ENCODE measurements around the gene POGZ.

Gene POGZ

GRCh38 chr1:151367658-151368392 lies 91.5 kb downstream of the POGZ start:
- peaks cover 6% of the 10 kb centered on the region for H3K79me1 ChIP-seq (replicated peaks; ENCODE audit: low read length, poor library complexity, severe bottlenecking)
- no peak overlapping the region for H3K23ac ChIP-seq (ENCODE audit: low read length in 2 of 2)
- H3K14ac ChIP-seq (ENCODE audit: low read length in 2 of 2): no peak overlapping the region
- H3K18ac ChIP-seq (ENCODE audit: low read depth in 1 of 2, low read length in 2 of 2): no peak overlapping the region
- no peak overlapping the region for H2BK12ac ChIP-seq (ENCODE audit: low read length in 2 of 2)
- H3K4me1 ChIP-seq (ENCODE audit: control insufficient read depth, insufficient read depth, low read depth, low read length): peaks cover 20% of the 10 kb centered on the region
- no peaks in the 10 kb centered on the region for H3K9me3 ChIP-seq (ENCODE audit: control insufficient read depth, low read length)
- no peak overlapping the region for H3K9ac ChIP-seq (ENCODE audit: low read length)
- H4K8ac ChIP-seq (ENCODE audit: low read length): no peak overlapping the region
- H3K27ac ChIP-seq (ENCODE audit: low read length, poor library complexity, severe bottlenecking): no peak overlapping the region
- no peak overlapping the region for H2BK120ac ChIP-seq (ENCODE audit: low read depth, low read length)
- no peak overlapping the region for H3K4me2 ChIP-seq (ENCODE audit: low read length, poor library complexity, severe bottlenecking)
- 91% methylated on average over 4 of the region's 8 CpGs for WGBS
- no peaks in the 10 kb centered on the region for H3K27me3 ChIP-seq (ENCODE audit: control insufficient read depth in 1 of 2, insufficient read depth in 1 of 2, low read length in 2 of 2)
- peaks cover 36 to 61% of the 10 kb centered on the region in 2 experiments for H3K36me3 ChIP-seq (ENCODE audit: control insufficient read depth in 1 of 2, insufficient read depth in 2 of 2, low read depth in 1 of 2, low read length in 2 of 2)
- no peak overlapping the region for H2BK15ac ChIP-seq (ENCODE audit: low read depth, poor library complexity, severe bottlenecking)
- no peak overlapping the region for H2AFZ ChIP-seq (ENCODE audit: low read depth, low read length)
- H2AK5ac ChIP-seq (ENCODE audit: low read length, severe bottlenecking): no peak overlapping the region
- H2BK5ac ChIP-seq (ENCODE audit: low read depth, low read length, poor library complexity, severe bottlenecking): no peak overlapping the region
- H4K91ac ChIP-seq (ENCODE audit: low read length): no peak overlapping the region
- no peak overlapping the region for H3K4ac ChIP-seq (ENCODE audit: low read depth in 1 of 2, low read length in 2 of 2)
- no peak overlapping the region for H3K4me3 ChIP-seq (ENCODE audit: insufficient read depth in 1 of 2, low read depth in 1 of 2, low read length in 2 of 2)
- no peak for DNase-seq

DNA sequence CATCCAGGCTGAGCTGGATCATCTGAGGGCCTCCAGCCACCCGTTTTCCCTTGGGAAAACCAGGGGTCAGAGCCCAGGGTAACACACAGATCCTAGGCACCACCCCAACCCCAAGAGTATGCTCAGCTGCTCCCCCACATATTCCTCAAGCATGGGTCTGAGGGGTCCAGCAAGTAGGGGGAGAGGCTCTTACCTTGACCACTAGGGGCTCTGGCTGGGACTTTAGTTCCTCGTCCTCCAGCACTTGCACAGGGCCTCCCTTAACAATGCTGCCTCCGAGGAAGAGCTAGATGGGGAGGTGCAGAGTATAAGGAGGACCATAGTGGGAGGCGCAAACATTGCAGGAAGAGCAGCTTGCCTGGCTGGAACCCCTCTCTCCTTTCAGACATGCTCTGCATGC lies 94.3 kb downstream of the POGZ start:
- H3K14ac ChIP-seq (ENCODE audit: low read length in 2 of 2): no peak overlapping the region
- no peak overlapping the region for H3K23ac ChIP-seq (ENCODE audit: low read length in 2 of 2)
- H3K9me3 ChIP-seq (ENCODE audit: control insufficient read depth, low read length): no peaks in the 10 kb centered on the region
- no peak overlapping the region for H2BK5ac ChIP-seq (ENCODE audit: low read depth, low read length, poor library complexity, severe bottlenecking)
- H3K27ac ChIP-seq (ENCODE audit: low read length, poor library complexity, severe bottlenecking): no peak overlapping the region
- whole genome bisulfite sequencing: 83% methylated on average over 3 of the region's 4 CpGs
- H3K9ac ChIP-seq (ENCODE audit: low read length): no peak overlapping the region
- peaks cover 2% of the 10 kb centered on the region for H3K79me1 ChIP-seq (replicated peaks; ENCODE audit: low read length, poor library complexity, severe bottlenecking)
- no peak overlapping the region for H3K4ac ChIP-seq (ENCODE audit: low read depth in 1 of 2, low read length in 2 of 2)
- DNase-seq: no peak
- no peak overlapping the region for H3K4me3 ChIP-seq (ENCODE audit: insufficient read depth in 1 of 2, low read depth in 1 of 2, low read length in 2 of 2)
- H2BK12ac ChIP-seq (ENCODE audit: low read length in 2 of 2): no peak overlapping the region
- H4K91ac ChIP-seq (ENCODE audit: low read length): no peak overlapping the region
- no peak overlapping the region for H2AK5ac ChIP-seq (ENCODE audit: low read length, severe bottlenecking)
- H4K8ac ChIP-seq (ENCODE audit: low read length): no peak overlapping the region
- H2BK120ac ChIP-seq (ENCODE audit: low read depth, low read length): no peak overlapping the region
- peaks cover 36 to 61% of the 10 kb centered on the region in 2 experiments for H3K36me3 ChIP-seq (ENCODE audit: control insufficient read depth in 1 of 2, insufficient read depth in 2 of 2, low read depth in 1 of 2, low read length in 2 of 2)
- H3K4me1 ChIP-seq (ENCODE audit: control insufficient read depth, insufficient read depth, low read depth, low read length): peaks cover 3% of the 10 kb centered on the region
- H2BK15ac ChIP-seq (ENCODE audit: low read depth, poor library complexity, severe bottlenecking): no peak overlapping the region
- H3K4me2 ChIP-seq (ENCODE audit: low read length, poor library complexity, severe bottlenecking): no peak overlapping the region
- H3K27me3 ChIP-seq (ENCODE audit: control insufficient read depth in 1 of 2, insufficient read depth in 1 of 2, low read length in 2 of 2): no peaks in the 10 kb centered on the region
- no peak overlapping the region for H3K18ac ChIP-seq (ENCODE audit: low read depth in 1 of 2, low read length in 2 of 2)
- no peak overlapping the region for H2AFZ ChIP-seq (ENCODE audit: low read depth, low read length)

- H3K9me3 ChIP-seq (ENCODE audit: control insufficient read depth, low read length): no peaks in the 10 kb centered on the region
- no peak overlapping the region for H2BK15ac ChIP-seq (ENCODE audit: low read depth, poor library complexity, severe bottlenecking)
- no peak overlapping the region for H2AK5ac ChIP-seq (ENCODE audit: low read length, severe bottlenecking)
- no peak overlapping the region for H2AFZ ChIP-seq (ENCODE audit: low read depth, low read length)
- H3K79me1 ChIP-seq (replicated peaks; ENCODE audit: low read length, poor library complexity, severe bottlenecking): no peaks in the 10 kb centered on the region
- no peak overlapping the region for H3K18ac ChIP-seq (ENCODE audit: low read depth in 1 of 2, low read length in 2 of 2)
- H3K27ac ChIP-seq (ENCODE audit: low read length, poor library complexity, severe bottlenecking): no peak overlapping the region
- H3K4ac ChIP-seq (ENCODE audit: low read depth in 1 of 2, low read length in 2 of 2): no peak overlapping the region
- 97% methylated on average over 3 of the region's 3 CpGs for WGBS
- no peak overlapping the region for H2BK12ac ChIP-seq (ENCODE audit: low read length in 2 of 2)
- no peak overlapping the region for H2BK120ac ChIP-seq (ENCODE audit: low read depth, low read length)
- H3K23ac ChIP-seq (ENCODE audit: low read length in 2 of 2): peak overlapping the region in 1 of 2 experiments; percentile 1
- H4K91ac ChIP-seq (ENCODE audit: low read length): no peak overlapping the region
- no peak overlapping the region for H2BK5ac ChIP-seq (ENCODE audit: low read depth, low read length, poor library complexity, severe bottlenecking)
- no peak overlapping the region for H3K4me2 ChIP-seq (ENCODE audit: low read length, poor library complexity, severe bottlenecking)
- H3K4me1 ChIP-seq (ENCODE audit: control insufficient read depth, insufficient read depth, low read depth, low read length): no peaks in the 10 kb centered on the region
- H3K14ac ChIP-seq (ENCODE audit: low read length in 2 of 2): no peak overlapping the region
- H4K8ac ChIP-seq (ENCODE audit: low read length): no peak overlapping the region
- no peaks in the 10 kb centered on the region for H3K27me3 ChIP-seq (ENCODE audit: control insufficient read depth in 1 of 2, insufficient read depth in 1 of 2, low read length in 2 of 2)
- peaks cover 29 to 41% of the 10 kb centered on the region in 2 experiments for H3K36me3 ChIP-seq (ENCODE audit: control insufficient read depth in 1 of 2, insufficient read depth in 2 of 2, low read depth in 1 of 2, low read length in 2 of 2)
- peak overlapping the region in 1 of 2 experiments; percentile 21 for H3K4me3 ChIP-seq (ENCODE audit: insufficient read depth in 1 of 2, low read depth in 1 of 2, low read length in 2 of 2)
- DNase-seq: no peak
- no peak overlapping the region for H3K9ac ChIP-seq (ENCODE audit: low read length)
These were observed 96.8 kb downstream of the POGZ start for GRCh38 chr1:151362308-151363155.

- Histone ChIP-seq H3K14ac (ENCODE audit: low read length in 2 of 2) (no peak overlapping the region), H3K36me3 (ENCODE audit: control insufficient read depth in 1 of 2, insufficient read depth in 2 of 2, low read depth in 1 of 2, low read length in 2 of 2) (peaks cover 28 to 38% of the 10 kb centered on the region in 2 experiments), H2BK15ac (ENCODE audit: low read depth, poor library complexity, severe bottlenecking) (no peak overlapping the region), H4K8ac (ENCODE audit: low read length) (no peak overlapping the region), H2AFZ (ENCODE audit: low read depth, low read length) (no peak overlapping the region), H3K9me3 (ENCODE audit: control insufficient read depth, low read length) (no peaks in the 10 kb centered on the region), H2BK5ac (ENCODE audit: low read depth, low read length, poor library complexity, severe bottlenecking) (no peak overlapping the region), H2AK5ac (ENCODE audit: low read length, severe bottlenecking) (no peak overlapping the region), H3K4me2 (ENCODE audit: low read length, poor library complexity, severe bottlenecking) (no peak overlapping the region), H3K18ac (ENCODE audit: low read depth in 1 of 2, low read length in 2 of 2) (no peak overlapping the region), H2BK120ac (ENCODE audit: low read depth, low read length) (no peak overlapping the region), H3K4me3 (ENCODE audit: insufficient read depth in 1 of 2, low read depth in 1 of 2, low read length in 2 of 2) (no peak overlapping the region), H3K79me1 (replicated peaks; ENCODE audit: low read length, poor library complexity, severe bottlenecking) (no peaks in the 10 kb centered on the region), H3K4me1 (ENCODE audit: control insufficient read depth, insufficient read depth, low read depth, low read length) (no peaks in the 10 kb centered on the region), H3K9ac (ENCODE audit: low read length) (no peak overlapping the region), H3K27ac (ENCODE audit: low read length, poor library complexity, severe bottlenecking) (no peak overlapping the region), H4K91ac (ENCODE audit: low read length) (no peak overlapping the region), H3K23ac (ENCODE audit: low read length in 2 of 2) (peak overlapping the region in 1 of 2 experiments; percentile 1), H3K4ac (ENCODE audit: low read depth in 1 of 2, low read length in 2 of 2) (no peak overlapping the region), H2BK12ac (ENCODE audit: low read length in 2 of 2) (no peak overlapping the region), H3K27me3 (ENCODE audit: control insufficient read depth in 1 of 2, insufficient read depth in 1 of 2, low read length in 2 of 2) (no peaks in the 10 kb centered on the region)
- no peak for DNase-seq
These were observed 97.4 kb downstream of the POGZ start for GRCh38 chr1:151361883-151362282.
